Endothelial cell of umbilical vein (primary cell): Measurements from ENCODE around the gene MVB12B. TPM values are rescaled to one million over a fixed set of nuclear protein-coding genes. Genes with fewer than 3 reads are reported as not detected.

Experiments
- BruUV-seq: library from RNA; stranded (reverse); fragments of 400-500 nt; replicated peaks from 2 replicates; lab custom pipeline; 2021; lab: Mats Ljungman, UMichigan
- CTCF ChIA-PET: fragments of 300-600, 350-600 bp; sonication (Branson Sonifier 250); formaldehyde crosslinking; loops from one replicate; lab custom pipeline; 2021; ENCODE audit warnings: antibody characterized with exemption, inconsistent platforms; lab: Charles Lee
- POLR2A ChIA-PET: fragments of 300-600, 350-600 bp; sonication (Branson Sonifier 250); formaldehyde crosslinking; loops from one replicate; lab custom pipeline; 2021; ENCODE audit warnings: antibody characterized with exemption, inconsistent platforms; lab: Charles Lee
- DNase-seq: peaks from one replicate; pipeline ENCODE4 v3.0.0-alpha.2; 2011; ENCODE audit warnings: low read depth, low spot score
- FAIRE-seq: peaks from 2 replicates; lab custom pipeline; 2011; peaks lifted over from hg19 to GRCh38; lab: Jason Lieb, UNC
- H2AFZ ChIP-seq: 2 replicates; pipeline ENCODE4 v1.6.0; 2012; ENCODE audit warnings: low read depth, low read length, control low read depth, inconsistent platforms
- H3K27ac ChIP-seq: 2 replicates; pipeline ENCODE4 v1.5.1; 2011; ENCODE audit warnings: low read depth, mild to moderate bottlenecking, control low read depth, low read length, moderate library complexity; ENCODE audit not compliant: insufficient read depth
- H3K27me3 ChIP-seq, 2 experiments: 2 replicates each; pipeline versions ENCODE4 v1.6.0 to v1.6.1; 2011; ENCODE audit warnings: low read length in 2 of 2, mixed read lengths in 1 of 2; ENCODE audit not compliant: control insufficient read depth in 2 of 2, insufficient read depth in 2 of 2
- H3K36me3 ChIP-seq, 2 experiments: 2 replicates in 1 of 2; 3 replicates in 1 of 2; pipeline ENCODE4 v1.5.1; 2011; ENCODE audit warnings: low read length in 2 of 2, mild to moderate bottlenecking in 1 of 2, moderate library complexity in 1 of 2; ENCODE audit not compliant: control insufficient read depth in 2 of 2, insufficient read depth in 2 of 2; ENCODE audit errors: extremely low read depth in 1 of 2
- H3K4me1 ChIP-seq: 3 replicates; pipeline ENCODE4 v1.5.1; 2011; ENCODE audit warnings: mild to moderate bottlenecking, low read length; ENCODE audit not compliant: control insufficient read depth, insufficient read depth; ENCODE audit errors: extremely low read depth
- H3K4me2 ChIP-seq: 2 replicates; pipeline ENCODE4 v1.6.1; 2011; ENCODE audit warnings: low read length, control low read depth, mixed read lengths; ENCODE audit not compliant: insufficient read depth
- H3K4me3 ChIP-seq, 3 experiments: fragments of 200-600 bp in 1 of 3; sonication (generic), shearing (Covaris generic) in 1 of 3; replicated peaks in 1 of 3; 2 replicates each; pipeline ENCODE4 v1.5.1; 2011 to 2016; ENCODE audit warnings: control low read depth in 3 of 3, low read length in 3 of 3, mild to moderate bottlenecking in 2 of 3, inconsistent platforms in 1 of 3, low read depth in 1 of 3, moderate library complexity in 1 of 3; ENCODE audit not compliant: insufficient read depth in 1 of 3
- H3K79me2 ChIP-seq: 2 replicates; pipeline ENCODE4 v1.6.0; 2012; ENCODE audit warnings: low read length, inconsistent platforms; ENCODE audit not compliant: control insufficient read depth, insufficient read depth
- H3K9ac ChIP-seq: replicated peaks from 2 replicates; pipeline ENCODE3; 2011; ENCODE audit warnings: low read length, control low read depth; ENCODE audit not compliant: insufficient read depth; ENCODE audit errors: extremely low read depth
- H3K9me1 ChIP-seq: replicated peaks from 3 replicates; pipeline ENCODE4 v1.6.0; 2011; ENCODE audit warnings: mild to moderate bottlenecking, low read length; ENCODE audit not compliant: control insufficient read depth, insufficient read depth; ENCODE audit errors: extremely low read depth
- H3K9me3 ChIP-seq: replicated peaks from 2 replicates; pipeline ENCODE4 v1.5.1; 2012; ENCODE audit warnings: low read length, inconsistent platforms; ENCODE audit not compliant: control insufficient read depth, insufficient read depth
- H4K20me1 ChIP-seq: replicated peaks from 2 replicates; pipeline ENCODE3; 2011; ENCODE audit warnings: mild to moderate bottlenecking, low read length; ENCODE audit not compliant: control insufficient read depth, insufficient read depth; ENCODE audit errors: extremely low read depth
- EZH2 ChIP-seq: IDR thresholded peaks from 2 replicates; pipeline ENCODE4 v1.6.1; 2012; ENCODE audit warnings: borderline replicate concordance, low read depth, mild to moderate bottlenecking, moderate library complexity, low read length, inconsistent platforms; ENCODE audit not compliant: severe bottlenecking
- FOS ChIP-seq: IDR thresholded peaks from 2 replicates; pipeline ENCODE4 v1.6.1; 2011; ENCODE audit warnings: mild to moderate bottlenecking, low read length, moderate library complexity, borderline replicate concordance; ENCODE audit not compliant: insufficient read depth
- GATA2 ChIP-seq: IDR thresholded peaks from 2 replicates; pipeline ENCODE4 v1.7.0; 2011; ENCODE audit warnings: low read depth, mild to moderate bottlenecking, moderate library complexity, mixed read lengths, low read length; ENCODE audit not compliant: insufficient read length, insufficient read depth
- JUN ChIP-seq: IDR thresholded peaks from 2 replicates; pipeline ENCODE4 v1.6.1; 2011; ENCODE audit warnings: borderline replicate concordance, low read depth; ENCODE audit not compliant: insufficient read length, insufficient read depth
- MAX ChIP-seq: IDR thresholded peaks from 2 replicates; pipeline ENCODE4 v1.6.1; 2011; ENCODE audit not compliant: insufficient read depth, insufficient read length
- POLR2A ChIP-seq: IDR thresholded peaks from 2 replicates; pipeline ENCODE4 v1.6.1; 2012; ENCODE audit warnings: low read depth, mild to moderate bottlenecking, control low read depth, low read length
- POLR2AphosphoS5 ChIP-seq: IDR thresholded peaks from 2 replicates; pipeline ENCODE4 v1.6.1; 2012; ENCODE audit warnings: low read depth, mild to moderate bottlenecking, control low read depth, low read length, moderate library complexity; ENCODE audit not compliant: insufficient read depth
- dilution Hi-C: fragments of 300-500 bp; cut with MboI; formaldehyde crosslinking; loops from one replicate; pipeline ENCODE4 v1.15.0; 2019; ENCODE audit warnings: low sequenced_read_pairs; ENCODE audit not compliant: extremely low pct_ligation_motif_present
- intact Hi-C: fragments of 100-400 bp; cut with micrococcal nuclease; formaldehyde crosslinking; loops from one replicate; pipeline ENCODE4 v1.10.0; 2022
- polyA plus RNA-seq, 4 experiments: library from polyadenylated mRNA; depleted of rRNA in 3 of 4; stranded (reverse) in 3 of 4; unstranded in 1 of 4; fragments of >200 nt; gene quantifications; 2 replicates each; pipeline versions ENCODE4 v1.2.1 to v1.2.3, GENCODE V29; 2011 to 2012; ENCODE audit warnings: missing spikeins in 1 of 4
- total RNA-seq: library from RNA; stranded (reverse); gene quantifications from 2 replicates; pipeline ENCODE4 v1.2.3, GENCODE V29; 2021
- TF ChIP-seq, protein P1 (sequence below), 2 donors: IDR thresholded peaks; 1 replicate in 1 of 2; 2 replicates in 1 of 2; pipeline ENCODE4 v1.5.1; 2011; ENCODE audit warnings: low read length in 2 of 2, mild to moderate bottlenecking in 2 of 2, moderate library complexity in 2 of 2, control low read depth in 1 of 2, inconsistent platforms in 1 of 2, low read depth in 1 of 2; ENCODE audit not compliant: insufficient read depth in 1 of 2; ENCODE audit errors: extremely low read depth in 1 of 2

MVB12B gene
- total and polyA plus RNA-seq, 2 donors (not counting 3 experiments of a cell fraction or from before 2014, with no cell fraction given), result 6.6 to 17.3 TPM

DNA sequence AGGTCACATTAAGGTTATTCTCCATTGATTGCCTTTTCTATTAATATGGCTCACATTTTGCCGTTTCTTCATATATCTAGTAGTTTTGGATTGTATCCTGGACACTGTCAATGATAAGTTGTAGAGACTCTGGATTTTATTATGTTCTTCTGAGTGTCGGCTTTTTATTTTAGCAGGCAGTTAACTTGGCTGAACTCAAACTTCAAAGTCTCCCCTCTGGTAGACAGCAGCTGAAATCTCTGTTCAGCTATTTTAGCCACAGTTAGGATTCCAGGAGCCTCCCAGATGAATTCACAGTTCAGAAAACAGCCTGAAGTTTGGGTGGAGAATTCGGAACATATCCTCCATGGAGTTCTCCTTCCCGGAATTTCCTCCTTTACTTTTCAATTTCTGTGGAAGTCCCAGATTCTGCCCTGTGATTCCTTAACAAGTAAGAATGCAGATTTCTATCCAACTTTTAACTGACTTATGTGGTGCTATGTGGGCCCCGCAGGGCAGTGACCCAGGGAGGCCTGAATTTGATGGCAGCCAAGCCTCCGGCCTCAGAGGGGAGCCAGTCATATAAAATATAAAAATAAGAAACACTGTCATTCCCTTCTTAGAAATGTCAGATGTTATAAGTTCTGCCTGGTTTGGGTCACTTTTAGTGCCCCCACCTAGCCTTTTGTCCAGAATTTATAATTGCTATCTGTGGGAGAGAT lies 39.3 kb upstream of the MVB12B start:
- ChIA-PET CTCF (interaction anchor here (1.2 to 1.4 kb wide), 2 partner anchors 111 to 112 kb away, joined by 3 to 4 read pairs; no protein-coding TSS in a partner anchor), POLR2A (no interaction called here)
- no peaks in the 10 kb centered on the region for H3K9me1 ChIP-seq

More for the DNA sequence above, 39.3 kb upstream of the MVB12B start:
- H3K9ac ChIP-seq, result no peak overlapping the region
- no peak overlapping the region for H2AFZ ChIP-seq
- H3K9me3 ChIP-seq, result no peaks in the 10 kb centered on the region
- H3K4me3 ChIP-seq, result no peak overlapping the region
- H3K27me3 ChIP-seq, result peaks cover 0 to 3% of the 10 kb centered on the region in 2 experiments
- H3K79me2 ChIP-seq, result no peaks in the 10 kb centered on the region
- no peaks in the 10 kb centered on the region for H4K20me1 ChIP-seq
- intact Hi-C loops, result no loop called here
- dilution Hi-C loops, result no loop called here
- no TSS peak for BruUV-seq
- FAIRE-seq (no peak), DNase-seq (no peak)
- TF ChIP-seq POLR2AphosphoS5 (no peak), FOS (no peak), MAX (no peak), JUN (no peak), POLR2A (no peak), EZH2 (no peak), GATA2 (no peak)
- TF ChIP-seq, protein P1, sequence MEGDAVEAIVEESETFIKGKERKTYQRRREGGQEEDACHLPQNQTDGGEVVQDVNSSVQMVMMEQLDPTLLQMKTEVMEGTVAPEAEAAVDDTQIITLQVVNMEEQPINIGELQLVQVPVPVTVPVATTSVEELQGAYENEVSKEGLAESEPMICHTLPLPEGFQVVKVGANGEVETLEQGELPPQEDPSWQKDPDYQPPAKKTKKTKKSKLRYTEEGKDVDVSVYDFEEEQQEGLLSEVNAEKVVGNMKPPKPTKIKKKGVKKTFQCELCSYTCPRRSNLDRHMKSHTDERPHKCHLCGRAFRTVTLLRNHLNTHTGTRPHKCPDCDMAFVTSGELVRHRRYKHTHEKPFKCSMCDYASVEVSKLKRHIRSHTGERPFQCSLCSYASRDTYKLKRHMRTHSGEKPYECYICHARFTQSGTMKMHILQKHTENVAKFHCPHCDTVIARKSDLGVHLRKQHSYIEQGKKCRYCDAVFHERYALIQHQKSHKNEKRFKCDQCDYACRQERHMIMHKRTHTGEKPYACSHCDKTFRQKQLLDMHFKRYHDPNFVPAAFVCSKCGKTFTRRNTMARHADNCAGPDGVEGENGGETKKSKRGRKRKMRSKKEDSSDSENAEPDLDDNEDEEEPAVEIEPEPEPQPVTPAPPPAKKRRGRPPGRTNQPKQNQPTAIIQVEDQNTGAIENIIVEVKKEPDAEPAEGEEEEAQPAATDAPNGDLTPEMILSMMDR (IDR thresholded peaks at IDR 0.05; ENCODE audit: extremely low read depth in 1 of 2, insufficient read depth in 1 of 2, low read depth in 1 of 2, low read length in 2 of 2), result no peak
- no peak overlapping the region for H3K27ac ChIP-seq
- no peaks in the 10 kb centered on the region for H3K4me1 ChIP-seq
- H3K4me2 ChIP-seq, result no peak overlapping the region
- no peaks in the 10 kb centered on the region for H3K36me3 ChIP-seq
